H9 (cell line): ENCODE results near the gene PDZD4. TPM values are rescaled to one million over a fixed set of nuclear protein-coding genes. Genes with fewer than 3 reads are reported as not detected.

Source experiments
- DNase-seq: peaks from one replicate; pipeline ENCODE4 v3.0.0-alpha.2; 2017
- H2AFZ ChIP-seq: one replicate; pipeline ENCODE4 v1.6.1; 2013; ENCODE audit warnings: mild to moderate bottlenecking, low read length, control low read depth, moderate library complexity
- H2AK5ac ChIP-seq: 2 replicates; pipeline ENCODE4 v1.6.1; 2013; ENCODE audit warnings: low read length, control low read depth, mixed read lengths; ENCODE audit not compliant: insufficient read length
- H2BK120ac ChIP-seq: one replicate; pipeline ENCODE4 v1.6.1; 2013; ENCODE audit warnings: low read depth, mild to moderate bottlenecking, low read length, control low read depth, inconsistent platforms; ENCODE audit not compliant: poor library complexity, severe bottlenecking
- H2BK12ac ChIP-seq: 2 replicates; pipeline ENCODE4 v1.6.1; 2013; ENCODE audit warnings: low read length, control low read depth, mixed read lengths, low read depth; ENCODE audit not compliant: insufficient read length
- H2BK15ac ChIP-seq: 2 replicates; pipeline ENCODE4 v1.6.1; 2013; ENCODE audit warnings: low read depth, low read length, control low read depth
- H2BK20ac ChIP-seq: one replicate; pipeline ENCODE4 v1.6.1; 2013; ENCODE audit warnings: low read depth, mild to moderate bottlenecking, low read length, control low read depth, inconsistent platforms; ENCODE audit not compliant: poor library complexity, severe bottlenecking
- H2BK5ac ChIP-seq: 2 replicates; pipeline ENCODE4 v1.6.1; 2013; ENCODE audit warnings: low read length, control low read depth, mixed read lengths; ENCODE audit not compliant: insufficient read length
- H3K14ac ChIP-seq: 2 replicates; pipeline ENCODE4 v1.6.1; 2013; ENCODE audit warnings: low read length, control low read depth; ENCODE audit not compliant: insufficient read depth
- H3K18ac ChIP-seq: 2 replicates; pipeline ENCODE4 v1.6.1; 2013; ENCODE audit warnings: low read depth, mild to moderate bottlenecking, mixed read lengths, low read length, control low read depth; ENCODE audit not compliant: insufficient read length
- H3K23ac ChIP-seq: 2 replicates; pipeline ENCODE4 v1.6.1; 2013; ENCODE audit warnings: low read length, control low read depth, mixed read lengths, low read depth; ENCODE audit not compliant: insufficient read length
- H3K23me2 ChIP-seq: 2 replicates; pipeline ENCODE4 v1.6.1; 2013; ENCODE audit warnings: low read depth, mild to moderate bottlenecking, mixed read lengths, low read length, control low read depth; ENCODE audit not compliant: insufficient read length, poor library complexity, severe bottlenecking
- H3K27ac ChIP-seq: 2 replicates; pipeline ENCODE4 v1.5.1; 2013; ENCODE audit warnings: low read length, control low read depth, mixed read lengths, low read depth; ENCODE audit not compliant: insufficient read length
- H3K27me3 ChIP-seq: 2 replicates; pipeline ENCODE4 v1.6.1; 2013; ENCODE audit warnings: low read length, control low read depth, inconsistent platforms; ENCODE audit not compliant: insufficient read depth
- H3K4ac ChIP-seq: 2 replicates; pipeline ENCODE4 v1.6.1; 2013; ENCODE audit warnings: low read depth, mild to moderate bottlenecking, control low read depth, inconsistent platforms, low read length, moderate library complexity
- H3K4me1 ChIP-seq: 2 replicates; pipeline ENCODE4 v1.6.1; 2013; ENCODE audit warnings: low read length, control low read depth, inconsistent platforms; ENCODE audit not compliant: insufficient read depth
- H3K4me2 ChIP-seq: 2 replicates; pipeline ENCODE4 v1.6.1; 2013; ENCODE audit warnings: low read length, control low read depth, mixed read lengths; ENCODE audit not compliant: insufficient read length, insufficient read depth
- H3K56ac ChIP-seq: 2 replicates; pipeline ENCODE4 v1.6.1; 2013; ENCODE audit warnings: low read depth, mild to moderate bottlenecking, mixed read lengths, low read length, control low read depth; ENCODE audit not compliant: insufficient read length
- H3K79me1 ChIP-seq: 2 replicates; pipeline ENCODE4 v1.6.1; 2013; ENCODE audit warnings: low read depth, mild to moderate bottlenecking, moderate library complexity, low read length, control low read depth, inconsistent platforms; ENCODE audit not compliant: insufficient read depth, poor library complexity, severe bottlenecking
- H3K79me2 ChIP-seq: 2 replicates; pipeline ENCODE4 v1.6.1; 2013; ENCODE audit warnings: low read length, control low read depth, inconsistent platforms; ENCODE audit not compliant: insufficient read depth
- H3K9ac ChIP-seq: 2 replicates; pipeline ENCODE4 v1.6.1; 2013; ENCODE audit warnings: low read length, control low read depth, mixed read lengths; ENCODE audit not compliant: insufficient read length; ENCODE audit errors: extremely low read depth
- H3K9me3 ChIP-seq: one replicate; pipeline ENCODE4 v1.6.1; 2013; ENCODE audit warnings: low read depth, low read length, inconsistent platforms; ENCODE audit not compliant: control insufficient read depth
- H3T11ph ChIP-seq: one replicate; pipeline ENCODE4 v1.6.1; 2013; ENCODE audit warnings: mild to moderate bottlenecking, low read length, control low read depth, inconsistent platforms
- H4K20me1 ChIP-seq: one replicate; pipeline ENCODE4 v1.6.1; 2013; ENCODE audit not compliant: control insufficient read depth, insufficient read length, insufficient read depth
- H4K5ac ChIP-seq: 2 replicates; pipeline ENCODE4 v1.6.1; 2013; ENCODE audit warnings: low read depth, mild to moderate bottlenecking, mixed read lengths, low read length, control low read depth; ENCODE audit not compliant: insufficient read length
- H4K8ac ChIP-seq: replicated peaks from 2 replicates; pipeline ENCODE4 v1.6.1; 2013; ENCODE audit warnings: low read length, control low read depth, mixed read lengths, low read depth; ENCODE audit not compliant: insufficient read length
- H4K91ac ChIP-seq: 2 replicates; pipeline ENCODE4 v1.6.1; 2013; ENCODE audit warnings: low read depth, mild to moderate bottlenecking, moderate library complexity, mixed read lengths, low read length, control low read depth; ENCODE audit not compliant: insufficient read length
- H3K27ac Mint-ChIP-seq, 3 experiments: 2 replicates in 2 of 3; 3 replicates in 1 of 3; pipeline ENCODE4 v1.8.0; 2020 to 2021; ENCODE audit warnings: mixed read lengths in 3 of 3, mild to moderate bottlenecking in 1 of 3, moderate library complexity in 1 of 3
- H3K27me3 Mint-ChIP-seq: 2 replicates; pipeline ENCODE4 v1.8.0; 2021; ENCODE audit warnings: low read depth, mild to moderate bottlenecking, moderate library complexity, mixed read lengths
- H3K36me3 Mint-ChIP-seq, 3 experiments: 2 replicates in 2 of 3; 3 replicates in 1 of 3; pipeline ENCODE4 v1.8.0; 2020 to 2021; ENCODE audit warnings: low read depth in 3 of 3, mixed read lengths in 3 of 3; ENCODE audit not compliant: insufficient read depth in 1 of 3
- H3K4me1 Mint-ChIP-seq, 2 experiments: 2 replicates each; pipeline ENCODE4 v1.8.0; 2020; ENCODE audit warnings: mixed read lengths in 2 of 2
- H3K4me3 Mint-ChIP-seq, 2 experiments: 2 replicates in 1 of 2; 3 replicates in 1 of 2; pipeline ENCODE4 v1.8.0; 2020 to 2021; ENCODE audit warnings: mild to moderate bottlenecking in 2 of 2, mixed read lengths in 2 of 2, moderate library complexity in 1 of 2
- H3K9me3 Mint-ChIP-seq, 2 experiments: 2 replicates in 1 of 2; 3 replicates in 1 of 2; pipeline ENCODE4 v1.8.0; 2020; ENCODE audit warnings: mild to moderate bottlenecking in 2 of 2, mixed read lengths in 2 of 2, moderate library complexity in 1 of 2
- CTCF ChIP-seq: fragments of 200-600 bp; sonication (generic); conservative IDR thresholded peaks from 3 replicates; pipeline ENCODE4 v1.8.0; 2021; ENCODE audit warnings: antibody characterized with exemption, mild to moderate bottlenecking
- WGBS: extraction: QIAGEN DNeasy Blood & Tissue Kit; methylation state at CpG from one replicate; pipeline ENCODE4 v1.1.7; 2013; ENCODE audit warnings: missing lambda C conversion rate, low lambda C conversion rate, mixed read lengths; ENCODE audit not compliant: insufficient read length; ENCODE audit errors: extremely low coverage; 5-methylcytosine and 5-hydroxymethylcytosine counted together
- total RNA-seq: library from RNA; stranded (reverse); gene quantifications from 2 replicates; pipeline ENCODE4 v1.2.1, GENCODE V29; 2021

PDZD4 gene
- total RNA-seq, 1 experiment from 2014 or later, result 110 TPM

GRCh38 chrX:153863251-153863991 lies 33.1 kb upstream of the PDZD4 start:
- H4K5ac ChIP-seq, result no peak overlapping the region
- H3K23ac ChIP-seq, result no peak overlapping the region
- H3K4ac ChIP-seq, result no peak overlapping the region
- H3K9me3 ChIP-seq, result peaks cover 29% of the 10 kb centered on the region
- H2AFZ ChIP-seq, result no peak overlapping the region
- no peak overlapping the region for H2BK120ac ChIP-seq
- no peak overlapping the region for H4K8ac ChIP-seq
- no peak overlapping the region for H3K18ac ChIP-seq
- H3K4me2 ChIP-seq, result no peak overlapping the region
- no peak overlapping the region for H2BK5ac ChIP-seq
- TF ChIP-seq CTCF, result no peak
- no peak overlapping the region for H3K14ac ChIP-seq
- H3K27ac ChIP-seq, result no peak overlapping the region
- H2BK20ac ChIP-seq, result no peak overlapping the region
- H4K91ac ChIP-seq, result no peak overlapping the region
- Mint-ChIP-seq H3K36me3 (peaks cover 9 to 27% (median 13%) of the 10 kb centered on the region in 3 experiments), H3K27me3 (peaks cover 7% of the 10 kb centered on the region), H3K4me3 (no peak overlapping the region), H3K27ac (no peak overlapping the region), H3K9me3 (peaks cover 76 to 84% of the 10 kb centered on the region in 2 experiments), H3K4me1 (peaks cover 14 to 28% of the 10 kb centered on the region in 2 experiments)
- no peak overlapping the region for H2AK5ac ChIP-seq
- no peaks in the 10 kb centered on the region for H3K79me2 ChIP-seq
- H2BK15ac ChIP-seq, result no peak overlapping the region
- no peaks in the 10 kb centered on the region for H3K4me1 ChIP-seq
- H2BK12ac ChIP-seq, result no peak overlapping the region
- H3K27me3 ChIP-seq, result no peaks in the 10 kb centered on the region
- no peak overlapping the region for H3K56ac ChIP-seq
- no peaks in the 10 kb centered on the region for H3K23me2 ChIP-seq
- peak; percentile 26 for DNase-seq
- H3K79me1 ChIP-seq, result no peaks in the 10 kb centered on the region
- WGBS, result no CpG with 5 or more reads among the region's 28 CpGs
- H3K9ac ChIP-seq, result no peak overlapping the region
- H4K20me1 ChIP-seq, result no peaks in the 10 kb centered on the region
- no peak overlapping the region for H3T11ph ChIP-seq
